MM.1S (cell line): ENCODE results near the gene ITM2C.

Source experiments
- DNase-seq: peaks from one replicate; pipeline ENCODE4 v3.0.0-alpha.2; 2015
- H2AFZ ChIP-seq: fragments of 300-600 bp; sonication (generic); 2 replicates; pipeline ENCODE4 v1.6.0; 2016; ENCODE audit warnings: antibody characterized with exemption, low read length
- H3F3A ChIP-seq: fragments of 300-600 bp; sonication (generic); 2 replicates; pipeline ENCODE4 v1.6.1; 2016; ENCODE audit warnings: mild to moderate bottlenecking, antibody characterized with exemption, low read length, moderate library complexity, mixed read lengths; ENCODE audit not compliant: insufficient read depth
- H3K27ac ChIP-seq: fragments of 300-600 bp; sonication (generic); 2 replicates; pipeline ENCODE4 v1.5.1; 2016; ENCODE audit warnings: mild to moderate bottlenecking, low read length
- H3K27me3 ChIP-seq: fragments of 300-600 bp; sonication (generic); replicated peaks from 2 replicates; pipeline ENCODE4 v1.6.0; 2016; ENCODE audit warnings: low read length; ENCODE audit not compliant: insufficient read depth
- H3K36me3 ChIP-seq: fragments of 300-600 bp; sonication (generic); replicated peaks from 2 replicates; pipeline ENCODE4 v1.6.1; 2016; ENCODE audit warnings: mild to moderate bottlenecking, low read length, mixed read lengths; ENCODE audit not compliant: insufficient read depth
- H3K4me1 ChIP-seq: fragments of 300-600 bp; sonication (generic); 2 replicates; pipeline ENCODE4 v1.6.1; 2016; ENCODE audit warnings: low read length, mixed read lengths
- H3K4me2 ChIP-seq: fragments of 300-600 bp; sonication (generic); 2 replicates; pipeline ENCODE4 v1.6.0; 2016; ENCODE audit warnings: low read depth, low read length
- H3K4me3 ChIP-seq: fragments of 300-600 bp; sonication (generic); 2 replicates; pipeline ENCODE4 v1.5.1; 2016; ENCODE audit warnings: low read length, mixed read lengths
- H3K79me2 ChIP-seq: fragments of 300-600 bp; sonication (generic); 2 replicates; pipeline ENCODE4 v1.6.1; 2016; ENCODE audit warnings: mixed run types, low read length, mixed read lengths
- H3K9ac ChIP-seq: fragments of 300-600 bp; sonication (generic); 2 replicates; pipeline ENCODE4 v1.6.1; 2016; ENCODE audit warnings: low read length, mixed read lengths
- H3K9me2 ChIP-seq: fragments of 300-600 bp; sonication (generic); replicated peaks from 2 replicates; pipeline ENCODE4 v1.6.1; 2016; ENCODE audit warnings: mild to moderate bottlenecking, low read length, mixed read lengths; ENCODE audit not compliant: insufficient read depth
- H3K9me3 ChIP-seq: fragments of 300-600 bp; sonication (generic); replicated peaks from 2 replicates; pipeline ENCODE4 v1.6.1; 2016; ENCODE audit warnings: mild to moderate bottlenecking, low read length, mixed read lengths; ENCODE audit not compliant: insufficient read depth
- H4K20me1 ChIP-seq: fragments of 300-600 bp; sonication (generic); 2 replicates; pipeline ENCODE4 v1.6.1; 2016; ENCODE audit warnings: mild to moderate bottlenecking, low read length, moderate library complexity, mixed read lengths; ENCODE audit not compliant: insufficient read depth
- EZH2 ChIP-seq: fragments of 300-600 bp; sonication (generic); optimal IDR thresholded peaks from 2 replicates; pipeline ENCODE3; 2017; ENCODE audit warnings: low read depth, mild to moderate bottlenecking, antibody characterized with exemption, low read length, mixed read lengths
- EZH2phosphoT487 ChIP-seq: fragments of 300-600 bp; sonication (generic); IDR thresholded peaks from 2 replicates; pipeline ENCODE4 v1.6.1; 2018; ENCODE audit warnings: antibody characterized with exemption, low read length
- TF ChIP-seq, protein P1 (sequence below): fragments of 300-600 bp; sonication (generic); IDR thresholded peaks from 2 replicates; pipeline ENCODE4 v1.5.1; 2016; ENCODE audit warnings: antibody characterized with exemption, low read length, mixed read lengths

The ITM2C gene

DNA sequence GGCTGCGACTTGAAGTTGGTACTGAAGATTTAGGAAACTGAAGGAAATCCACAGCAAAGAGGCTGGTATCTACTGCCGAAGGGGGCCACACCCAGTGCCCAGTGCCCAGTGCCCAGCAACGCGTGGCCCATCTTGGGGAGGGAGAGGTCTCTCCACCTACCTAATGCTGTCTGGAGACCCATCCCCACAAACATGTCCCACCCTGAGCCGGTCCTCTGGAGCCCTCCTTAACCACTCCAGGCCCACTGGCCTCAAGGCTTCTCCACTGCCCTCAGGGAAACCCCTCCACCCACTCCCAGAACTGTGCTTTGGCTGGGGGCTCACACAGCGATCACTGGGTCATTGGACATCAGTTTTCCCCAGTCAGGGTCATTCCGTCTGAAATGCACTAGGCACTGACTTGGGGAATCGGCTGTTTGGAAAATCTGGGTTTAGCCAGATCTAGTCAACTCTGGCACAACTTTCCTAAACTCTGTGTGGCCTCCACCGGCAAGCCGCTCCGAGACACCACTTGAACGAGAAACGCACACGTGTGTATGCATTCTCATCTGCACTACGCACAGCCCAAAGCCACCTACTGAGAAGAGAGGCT lies 40.2 kb downstream of the ITM2C start:
- no peaks in the 10 kb centered on the region for H4K20me1 ChIP-seq
- H3K4me2 ChIP-seq, result no peak overlapping the region
- peaks cover 11% of the 10 kb centered on the region for H3K4me1 ChIP-seq
- no peaks in the 10 kb centered on the region for H3K79me2 ChIP-seq
- H3K36me3 ChIP-seq, result no peaks in the 10 kb centered on the region
- no peak overlapping the region for H3K9ac ChIP-seq
- no peak for DNase-seq
- H2AFZ ChIP-seq, result no peak overlapping the region
- H3K4me3 ChIP-seq, result no peak overlapping the region
- H3K27me3 ChIP-seq, result no peaks in the 10 kb centered on the region
- no peaks in the 10 kb centered on the region for H3K9me3 ChIP-seq
- H3F3A ChIP-seq, result no peaks in the 10 kb centered on the region
- no peak overlapping the region for H3K27ac ChIP-seq
- H3K9me2 ChIP-seq, result no peaks in the 10 kb centered on the region
- no peak for TF ChIP-seq EZH2
- no peak for TF ChIP-seq EZH2phosphoT487
- TF ChIP-seq, protein P1, sequence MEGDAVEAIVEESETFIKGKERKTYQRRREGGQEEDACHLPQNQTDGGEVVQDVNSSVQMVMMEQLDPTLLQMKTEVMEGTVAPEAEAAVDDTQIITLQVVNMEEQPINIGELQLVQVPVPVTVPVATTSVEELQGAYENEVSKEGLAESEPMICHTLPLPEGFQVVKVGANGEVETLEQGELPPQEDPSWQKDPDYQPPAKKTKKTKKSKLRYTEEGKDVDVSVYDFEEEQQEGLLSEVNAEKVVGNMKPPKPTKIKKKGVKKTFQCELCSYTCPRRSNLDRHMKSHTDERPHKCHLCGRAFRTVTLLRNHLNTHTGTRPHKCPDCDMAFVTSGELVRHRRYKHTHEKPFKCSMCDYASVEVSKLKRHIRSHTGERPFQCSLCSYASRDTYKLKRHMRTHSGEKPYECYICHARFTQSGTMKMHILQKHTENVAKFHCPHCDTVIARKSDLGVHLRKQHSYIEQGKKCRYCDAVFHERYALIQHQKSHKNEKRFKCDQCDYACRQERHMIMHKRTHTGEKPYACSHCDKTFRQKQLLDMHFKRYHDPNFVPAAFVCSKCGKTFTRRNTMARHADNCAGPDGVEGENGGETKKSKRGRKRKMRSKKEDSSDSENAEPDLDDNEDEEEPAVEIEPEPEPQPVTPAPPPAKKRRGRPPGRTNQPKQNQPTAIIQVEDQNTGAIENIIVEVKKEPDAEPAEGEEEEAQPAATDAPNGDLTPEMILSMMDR, result no peak

DNA sequence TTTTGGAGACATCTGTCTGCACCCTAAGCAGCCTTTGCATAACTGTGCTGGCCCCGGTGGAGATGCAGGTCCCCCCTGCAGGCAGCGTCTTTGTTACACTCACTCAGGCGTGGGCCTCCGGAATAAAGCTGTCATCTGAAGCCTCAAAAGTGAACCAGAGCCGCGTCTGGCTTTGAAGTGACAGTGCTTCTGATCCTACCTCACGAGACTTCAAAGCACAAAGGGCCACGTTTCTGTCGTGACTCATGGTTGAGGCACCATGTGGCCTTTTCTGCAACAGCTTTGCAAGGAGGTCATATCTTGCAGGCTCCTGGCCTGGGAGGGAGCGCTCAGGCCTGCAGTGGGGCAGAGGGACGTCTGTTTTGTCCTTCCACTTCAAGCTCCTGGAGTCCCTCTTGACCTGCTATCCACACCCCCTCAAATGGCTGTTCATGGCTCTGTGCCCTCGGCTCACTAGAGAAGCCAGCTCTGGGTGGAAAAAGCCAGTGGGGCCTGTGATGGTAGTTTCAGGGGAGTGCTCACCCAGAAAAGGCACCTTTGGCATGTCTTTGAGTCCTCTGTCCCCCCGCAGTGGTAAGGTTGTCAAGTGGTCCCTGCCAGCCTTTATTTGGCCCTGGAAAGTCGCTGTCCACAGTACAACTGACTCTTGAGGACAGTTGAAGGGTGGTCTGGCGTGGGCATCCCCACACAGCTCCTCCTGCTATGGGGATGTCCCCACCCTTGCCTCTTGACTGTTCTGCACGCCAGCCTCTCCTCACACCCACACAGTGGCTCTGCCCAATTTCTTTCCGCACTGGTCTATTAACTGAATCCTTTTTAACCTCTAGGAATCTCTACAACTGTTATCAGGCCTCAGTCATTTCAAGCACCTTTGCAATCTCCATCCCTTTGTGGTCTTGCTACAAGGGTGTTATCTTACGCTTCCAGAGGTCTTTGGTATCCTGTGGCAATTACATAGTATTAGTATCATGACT lies 41.0 kb downstream of the ITM2C start:
- no peak for DNase-seq

DNA sequence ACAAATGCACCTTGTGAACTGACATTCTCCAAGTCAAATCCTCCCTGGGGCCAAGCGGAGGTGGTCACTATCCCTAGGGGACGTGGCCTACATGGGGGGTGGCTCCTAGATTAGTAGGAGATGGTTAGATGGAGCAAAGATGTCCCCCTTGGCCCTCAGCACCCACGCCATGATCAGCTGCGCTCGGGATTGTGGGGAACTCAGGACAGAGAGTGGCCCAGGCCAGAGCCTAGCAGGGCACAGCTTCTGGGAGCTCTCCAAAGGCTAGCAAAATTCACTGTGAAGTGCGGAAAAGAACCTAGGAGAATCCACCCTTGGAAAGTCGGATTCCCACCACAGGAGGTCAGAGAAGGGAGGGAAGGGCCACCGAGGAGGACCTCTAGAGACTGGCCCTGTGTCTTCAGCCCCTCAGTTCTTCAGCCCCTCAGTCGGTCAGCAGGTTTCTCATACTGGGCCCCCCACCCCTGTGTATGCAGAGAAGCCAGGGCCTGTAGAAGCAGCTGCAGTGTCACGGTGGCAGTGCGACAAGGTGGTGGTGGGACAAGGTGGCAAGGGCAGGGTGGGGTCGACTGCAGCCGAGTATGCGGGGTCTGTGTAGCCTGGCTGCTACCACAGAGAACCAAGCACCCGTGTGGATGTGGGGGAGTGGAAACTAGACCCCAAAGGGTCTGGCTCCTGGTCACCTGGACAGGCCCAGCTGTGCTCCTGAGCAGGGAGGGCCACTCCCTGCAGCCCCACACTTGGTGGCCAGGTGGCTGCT lies 41.9 kb downstream of the ITM2C start:
- Histone ChIP-seq H2AFZ (no peak overlapping the region), H3K9me3 (no peaks in the 10 kb centered on the region), H3K4me3 (no peak overlapping the region), H3K4me2 (no peak overlapping the region), H4K20me1 (no peaks in the 10 kb centered on the region), H3K27ac (no peak overlapping the region), H3K27me3 (no peaks in the 10 kb centered on the region), H3K9me2 (no peaks in the 10 kb centered on the region), H3F3A (no peaks in the 10 kb centered on the region), H3K9ac (no peak overlapping the region), H3K4me1 (peaks cover 11% of the 10 kb centered on the region), H3K79me2 (no peaks in the 10 kb centered on the region), H3K36me3 (no peaks in the 10 kb centered on the region)
- TF ChIP-seq EZH2phosphoT487 (no peak), EZH2 (no peak)
- TF ChIP-seq, protein P1, result no peak
- DNase-seq, result no peak

More for the DNA sequence above, 41.0 kb downstream of the ITM2C start:
- Histone ChIP-seq H3K9me3 (no peaks in the 10 kb centered on the region), H3K4me3 (no peak overlapping the region), H3K27me3 (no peaks in the 10 kb centered on the region), H3K4me2 (no peak overlapping the region), H3K9ac (no peak overlapping the region), H3K4me1 (peaks cover 11% of the 10 kb centered on the region), H3K36me3 (no peaks in the 10 kb centered on the region), H3K9me2 (no peaks in the 10 kb centered on the region), H2AFZ (no peak overlapping the region), H3F3A (no peaks in the 10 kb centered on the region), H4K20me1 (no peaks in the 10 kb centered on the region), H3K79me2 (no peaks in the 10 kb centered on the region), H3K27ac (no peak overlapping the region)
- TF ChIP-seq EZH2, result no peak
